Measurements from ENCODE around the gene EML4.

The EML4 gene

DNA sequence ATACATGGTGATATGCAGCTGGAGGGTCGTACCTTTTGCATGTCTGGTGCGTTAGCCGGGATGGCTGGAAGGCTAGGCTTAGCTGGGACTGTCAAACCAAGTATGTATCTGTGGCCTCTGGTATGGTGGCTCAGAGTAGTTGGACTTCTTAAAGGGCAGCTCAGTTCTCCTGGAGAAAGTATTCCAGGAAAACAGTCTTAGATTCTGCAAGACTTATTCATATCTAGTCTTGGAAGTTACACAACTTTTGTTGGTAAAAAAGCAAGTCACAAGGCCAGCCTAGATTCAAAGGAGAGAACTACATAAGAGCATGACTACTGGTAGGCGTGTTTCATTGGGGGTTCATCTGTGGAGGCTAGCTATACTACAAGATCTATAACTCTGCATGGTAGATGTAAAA lies 45.5 kb downstream of the EML4 start:
- H3K4me3 ChIP-seq (ENCODE audit: low read depth, low read length), result no peak overlapping the region
- DNase-seq (ENCODE audit: low read depth), result no peak
- TF ChIP-seq, protein P1, sequence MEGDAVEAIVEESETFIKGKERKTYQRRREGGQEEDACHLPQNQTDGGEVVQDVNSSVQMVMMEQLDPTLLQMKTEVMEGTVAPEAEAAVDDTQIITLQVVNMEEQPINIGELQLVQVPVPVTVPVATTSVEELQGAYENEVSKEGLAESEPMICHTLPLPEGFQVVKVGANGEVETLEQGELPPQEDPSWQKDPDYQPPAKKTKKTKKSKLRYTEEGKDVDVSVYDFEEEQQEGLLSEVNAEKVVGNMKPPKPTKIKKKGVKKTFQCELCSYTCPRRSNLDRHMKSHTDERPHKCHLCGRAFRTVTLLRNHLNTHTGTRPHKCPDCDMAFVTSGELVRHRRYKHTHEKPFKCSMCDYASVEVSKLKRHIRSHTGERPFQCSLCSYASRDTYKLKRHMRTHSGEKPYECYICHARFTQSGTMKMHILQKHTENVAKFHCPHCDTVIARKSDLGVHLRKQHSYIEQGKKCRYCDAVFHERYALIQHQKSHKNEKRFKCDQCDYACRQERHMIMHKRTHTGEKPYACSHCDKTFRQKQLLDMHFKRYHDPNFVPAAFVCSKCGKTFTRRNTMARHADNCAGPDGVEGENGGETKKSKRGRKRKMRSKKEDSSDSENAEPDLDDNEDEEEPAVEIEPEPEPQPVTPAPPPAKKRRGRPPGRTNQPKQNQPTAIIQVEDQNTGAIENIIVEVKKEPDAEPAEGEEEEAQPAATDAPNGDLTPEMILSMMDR (IDR thresholded peaks at IDR 0.05; ENCODE audit: insufficient read depth, low read depth, low read length, missing control alignments), result no peak

DNA sequence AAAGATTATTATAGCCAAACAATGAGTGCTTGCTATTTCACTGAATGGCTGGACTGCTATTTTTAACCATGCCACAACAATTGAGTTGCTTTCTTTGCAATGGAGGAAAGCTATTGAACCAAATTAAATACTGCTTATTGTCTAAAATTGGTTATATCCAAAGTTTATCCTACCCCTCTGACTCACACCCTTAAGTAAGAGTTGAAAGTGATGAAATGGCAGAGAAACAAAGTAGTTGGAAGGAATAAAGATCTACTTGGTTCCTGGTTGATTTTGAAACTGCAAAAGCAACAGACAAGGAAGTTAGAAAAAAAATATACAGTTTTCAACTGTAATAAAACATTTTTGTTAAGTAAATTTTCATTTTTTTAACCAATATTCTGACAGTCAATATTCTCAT lies 47.5 kb downstream of the EML4 start:
- TF ChIP-seq, protein P1 (IDR thresholded peaks at IDR 0.05; ENCODE audit: insufficient read depth, low read depth, low read length, missing control alignments), result no peak
- H3K4me3 ChIP-seq (ENCODE audit: low read depth, low read length), result no peak overlapping the region
- DNase-seq (ENCODE audit: low read depth), result no peak

DNA sequence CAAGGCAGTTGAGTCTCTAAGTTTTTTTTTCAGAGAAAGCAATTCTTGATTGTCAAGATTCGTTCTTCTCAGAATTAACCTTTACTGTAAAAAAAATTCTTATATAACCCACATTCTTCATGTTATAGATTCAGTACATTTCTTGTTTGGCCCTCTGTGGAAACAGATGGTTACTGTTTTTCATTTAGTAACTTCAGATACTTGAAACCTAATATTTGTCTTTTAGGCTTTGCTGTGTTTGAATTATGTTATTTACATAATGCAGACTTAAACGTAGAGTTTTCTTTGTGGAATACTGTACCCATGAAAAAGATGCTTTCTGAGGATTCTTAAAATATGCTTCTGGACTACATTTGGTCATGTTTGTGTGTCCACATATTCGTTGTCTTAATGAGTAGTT lies 48.2 kb downstream of the EML4 start:
- no peak overlapping the region for H3K4me3 ChIP-seq (ENCODE audit: low read depth, low read length)
- DNase-seq (ENCODE audit: low read depth), result no peak
- TF ChIP-seq, protein P1 (IDR thresholded peaks at IDR 0.05; ENCODE audit: insufficient read depth, low read depth, low read length, missing control alignments), result no peak

DNA sequence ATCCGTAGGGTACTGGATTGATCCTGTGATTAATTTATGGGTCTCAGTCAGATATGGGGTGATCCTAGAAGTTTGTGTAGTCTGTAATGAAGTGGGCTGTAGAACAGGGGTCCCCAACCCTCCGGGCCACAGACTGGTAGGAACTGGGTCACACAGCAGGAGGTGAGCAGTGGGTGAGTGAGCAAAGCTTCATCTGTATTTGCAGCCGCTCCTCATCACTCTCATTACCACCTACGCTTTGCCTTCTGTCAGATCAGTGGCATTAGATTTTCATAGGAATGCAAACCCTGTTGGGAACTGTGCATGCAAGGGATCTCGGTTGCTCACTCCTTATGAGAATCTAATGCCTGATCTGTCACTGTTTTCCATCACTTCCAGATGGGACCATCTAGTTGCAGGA lies 48.8 kb downstream of the EML4 start:
- DNase-seq (ENCODE audit: low read depth), result no peak
- TF ChIP-seq, protein P1 (IDR thresholded peaks at IDR 0.05; ENCODE audit: insufficient read depth, low read depth, low read length, missing control alignments), result no peak
- no peak overlapping the region for H3K4me3 ChIP-seq (ENCODE audit: low read depth, low read length)

- DNase-seq (ENCODE audit: low read depth), result no peak
- no peak overlapping the region for H3K4me3 ChIP-seq (ENCODE audit: low read depth, low read length)
- TF ChIP-seq, protein P1 (IDR thresholded peaks at IDR 0.05; ENCODE audit: insufficient read depth, low read depth, low read length, missing control alignments), result no peak
These were observed 49.6 kb downstream of the EML4 start for GRCh38 chr2:42218712-42219111.

DNA sequence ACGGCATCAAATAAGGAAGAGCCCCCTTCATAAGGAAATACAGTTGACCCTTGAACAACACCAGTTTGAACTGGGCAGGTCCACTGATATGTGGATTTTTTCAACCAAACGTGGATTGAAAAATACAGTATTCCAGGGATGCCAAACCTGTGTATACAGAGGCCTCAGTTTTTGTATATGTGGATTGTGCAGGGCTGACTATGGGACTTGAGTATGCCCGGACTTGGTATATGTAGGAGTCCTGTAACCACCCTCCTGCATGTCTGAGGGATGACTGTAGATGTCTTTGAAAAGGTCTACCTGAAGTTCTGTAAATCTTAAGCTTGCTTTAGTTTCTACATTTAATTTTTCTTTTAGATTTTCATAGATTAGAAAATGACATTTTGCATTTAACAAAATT lies 50.0 kb downstream of the EML4 start:
- TF ChIP-seq, protein P1 (IDR thresholded peaks at IDR 0.05; ENCODE audit: insufficient read depth, low read depth, low read length, missing control alignments), result no peak
- no peak for DNase-seq (ENCODE audit: low read depth)
- no peak overlapping the region for H3K4me3 ChIP-seq (ENCODE audit: low read depth, low read length)

- no peak for DNase-seq (ENCODE audit: low read depth)
- TF ChIP-seq, protein P1 (IDR thresholded peaks at IDR 0.05; ENCODE audit: insufficient read depth, low read depth, low read length, missing control alignments), result no peak
- H3K4me3 ChIP-seq (ENCODE audit: low read depth, low read length), result no peak overlapping the region
These were observed 51.4 kb downstream of the EML4 start for GRCh38 chr2:42220566-42220965.

All from GM12865 (cell line).